ENCODE data around the gene MEIS1. TPM values are rescaled to one million over a fixed set of nuclear protein-coding genes. Genes with fewer than 3 reads are reported as not detected.
"Not testable (repeated sequence)": the region's sequence is repeated elsewhere in the genome, so short reads cannot be mapped to it uniquely, and the experiment has no call there.

MEIS1 gene
- total RNA-seq (2014; rRNA removed; shearing (Covaris generic)), result 4.2 and 6.2 TPM in 2 replicates

GRCh38 chr2:66434679-66435548, at the start of gene MEIS1:
Gene MEIS1, plus strand, starts transcription at chr2:66435125. Its CDS starts 732 bp downstream, at chr2:66435857.
- H3K36me3 ChIP-seq, result peaks cover 5% of the 10 kb centered on the region; the same call in 1 of the 2 replicates
- H3K9me3 ChIP-seq (replicated peaks), result no peaks in the 10 kb centered on the region

GRCh38 chr2:66387016-66387753, 47.7 kb upstream of the MEIS1 start:
- Histone ChIP-seq H3K4me3 (no peak overlapping the region), H3K4me1 (replicated peaks) (no peaks in the 10 kb centered on the region), H3K27ac (no peak overlapping the region), H3K9me3 (replicated peaks) (no peaks in the 10 kb centered on the region; the same call in 1 of the 2 replicates), H3K27me3 (replicated peaks) (peaks cover 2% of the 10 kb centered on the region), H3K36me3 (no peaks in the 10 kb centered on the region)
- no peak for DNase-seq (ENCODE audit: low read depth in 1 of 2, low spot score in 2 of 2)

More at GRCh38 chr2:66434679-66435548, at the start of gene MEIS1:
- H3K27ac ChIP-seq, result peak within 1 kb of the TSS; percentile 47
- no peaks in the 10 kb centered on the region for H3K4me1 ChIP-seq (replicated peaks)
- peak within 1 kb of the TSS; percentile 59 for H3K4me3 ChIP-seq
- peak; percentile 89 to 90 for DNase-seq (ENCODE audit: low read depth in 1 of 2, low spot score in 2 of 2)
- H3K27me3 ChIP-seq (replicated peaks), result no peaks in the 10 kb centered on the region

GRCh38 chr2:66389651-66390131, 45.2 kb upstream of the MEIS1 start:
- Histone ChIP-seq H3K9me3 (replicated peaks) (no peaks in the 10 kb centered on the region; the same call in 1 of the 2 replicates), H3K4me3 (no peak overlapping the region), H3K36me3 (no peaks in the 10 kb centered on the region), H3K27me3 (replicated peaks) (no peaks in the 10 kb centered on the region; the same call in none of the 2 replicates), H3K4me1 (replicated peaks) (no peaks in the 10 kb centered on the region), H3K27ac (no peak overlapping the region)
- no peak for DNase-seq (ENCODE audit: low read depth in 1 of 2, low spot score in 2 of 2)

- Histone ChIP-seq H3K4me3 (no peak overlapping the region), H3K9me3 (replicated peaks) (no peaks in the 10 kb centered on the region; the same call in 1 of the 2 replicates), H3K27ac (no peak overlapping the region), H3K36me3 (no peaks in the 10 kb centered on the region), H3K4me1 (replicated peaks) (no peaks in the 10 kb centered on the region), H3K27me3 (replicated peaks) (no peaks in the 10 kb centered on the region; the same call in none of the 2 replicates)
- no peak for DNase-seq (ENCODE audit: low read depth in 1 of 2, low spot score in 2 of 2)
Observed at GRCh38 chr2:66390152-66390551, 44.8 kb upstream of the MEIS1 start.

GRCh38 chr2:66390811-66391210, 44.1 kb upstream of the MEIS1 start:
- no peaks in the 10 kb centered on the region for H3K4me1 ChIP-seq (replicated peaks)
- no peak for DNase-seq (ENCODE audit: low read depth in 1 of 2, low spot score in 2 of 2)
- no peak overlapping the region for H3K4me3 ChIP-seq
- H3K36me3 ChIP-seq, result no peaks in the 10 kb centered on the region
- no peak overlapping the region for H3K27ac ChIP-seq
- no peaks in the 10 kb centered on the region; the same call in 1 of the 2 replicates for H3K9me3 ChIP-seq (replicated peaks)
- H3K27me3 ChIP-seq (replicated peaks), result no peaks in the 10 kb centered on the region; the same call in 1 of the 2 replicates

GRCh38 chr2:66391240-66391639, 43.7 kb upstream of the MEIS1 start:
- H3K4me1 ChIP-seq (replicated peaks); H3K27me3 ChIP-seq (replicated peaks); H3K36me3 ChIP-seq; DNase-seq (ENCODE audit: low read depth in 1 of 2, low spot score in 2 of 2); H3K4me3 ChIP-seq; H3K9me3 ChIP-seq (replicated peaks); H3K27ac ChIP-seq: not testable (repeated sequence)

- Histone ChIP-seq H3K4me3 (no peak overlapping the region), H3K4me1 (replicated peaks) (no peaks in the 10 kb centered on the region), H3K36me3 (no peaks in the 10 kb centered on the region), H3K27me3 (replicated peaks) (no peaks in the 10 kb centered on the region), H3K27ac (no peak overlapping the region), H3K9me3 (replicated peaks) (no peaks in the 10 kb centered on the region)
- no peak for DNase-seq (ENCODE audit: low read depth in 1 of 2, low spot score in 2 of 2)
Observed at GRCh38 chr2:66405473-66405872, 29.5 kb upstream of the MEIS1 start.

- Histone ChIP-seq H3K27me3 (replicated peaks) (0 out of 2 replicates have a peak, but pooled peaks cover 7% of the 10 kb centered on the region), H3K4me3 (no peak overlapping the region), H3K9me3 (replicated peaks) (no peaks in the 10 kb centered on the region), H3K36me3 (no peaks in the 10 kb centered on the region), H3K27ac (no peak overlapping the region), H3K4me1 (replicated peaks) (no peaks in the 10 kb centered on the region)
- no peak for DNase-seq (ENCODE audit: low read depth in 1 of 2, low spot score in 2 of 2)
Observed at GRCh38 chr2:66408905-66409304, 26.0 kb upstream of the MEIS1 start.

GRCh38 chr2:66412874-66413273, 22.1 kb upstream of the MEIS1 start:
- H3K36me3 ChIP-seq, result no peaks in the 10 kb centered on the region
- H3K4me1 ChIP-seq (replicated peaks), result no peaks in the 10 kb centered on the region
- no peak overlapping the region for H3K4me3 ChIP-seq
- DNase-seq (ENCODE audit: low read depth in 1 of 2, low spot score in 2 of 2), result no peak
- peaks cover 9% of the 10 kb centered on the region; the same call in 1 of the 2 replicates for H3K27me3 ChIP-seq (replicated peaks)
- H3K27ac ChIP-seq, result no peak overlapping the region
- H3K9me3 ChIP-seq (replicated peaks), result no peaks in the 10 kb centered on the region

- no peaks in the 10 kb centered on the region for H3K36me3 ChIP-seq
- no peaks in the 10 kb centered on the region for H3K4me1 ChIP-seq (replicated peaks)
- peaks cover 9% of the 10 kb centered on the region; the same call in 1 of the 2 replicates for H3K27me3 ChIP-seq (replicated peaks)
- H3K27ac ChIP-seq, result no peak overlapping the region
- H3K4me3 ChIP-seq, result no peak overlapping the region
- no peaks in the 10 kb centered on the region for H3K9me3 ChIP-seq (replicated peaks)
- DNase-seq (ENCODE audit: low read depth in 1 of 2, low spot score in 2 of 2), result no peak
Observed at GRCh38 chr2:66414896-66415295, 20.0 kb upstream of the MEIS1 start.

- H3K4me3 ChIP-seq, result no peak overlapping the region
- no peak overlapping the region for H3K27ac ChIP-seq
- H3K27me3 ChIP-seq (replicated peaks), result peaks cover 22% of the 10 kb centered on the region
- no peaks in the 10 kb centered on the region for H3K36me3 ChIP-seq
- H3K9me3 ChIP-seq (replicated peaks), result no peaks in the 10 kb centered on the region
- no peaks in the 10 kb centered on the region for H3K4me1 ChIP-seq (replicated peaks)
- DNase-seq (ENCODE audit: low read depth in 1 of 2, low spot score in 2 of 2), result no peak
Observed at GRCh38 chr2:66418381-66418780, 16.5 kb upstream of the MEIS1 start.

GRCh38 chr2:66421612-66422011, 13.3 kb upstream of the MEIS1 start:
- no peak for DNase-seq (ENCODE audit: low read depth in 1 of 2, low spot score in 2 of 2)
- Histone ChIP-seq H3K9me3 (replicated peaks) (no peaks in the 10 kb centered on the region), H3K27me3 (replicated peaks) (peaks cover 37% of the 10 kb centered on the region)

GRCh38 chr2:66423391-66424124, 11.4 kb upstream of the MEIS1 start:
- H3K4me3 ChIP-seq, result no peak overlapping the region
- H3K27ac ChIP-seq, result no peak overlapping the region
- H3K4me1 ChIP-seq (replicated peaks), result 0 out of 2 replicates have a peak, but pooled peaks cover 8% of the 10 kb centered on the region
- peaks cover 50% of the 10 kb centered on the region for H3K27me3 ChIP-seq (replicated peaks)
- no peaks in the 10 kb centered on the region for H3K9me3 ChIP-seq (replicated peaks)
- H3K36me3 ChIP-seq, result no peaks in the 10 kb centered on the region
- DNase-seq (ENCODE audit: low read depth in 1 of 2, low spot score in 2 of 2), result no peak

More at GRCh38 chr2:66421612-66422011, 13.3 kb upstream of the MEIS1 start:
- Histone ChIP-seq H3K4me1 (replicated peaks) (0 out of 2 replicates have a peak, but pooled peaks cover 8% of the 10 kb centered on the region), H3K36me3 (no peaks in the 10 kb centered on the region), H3K4me3 (no peak overlapping the region), H3K27ac (no peak overlapping the region)

All from SJSA1 (cell line).